Smooth muscle cell (in vitro differentiated cells): ENCODE data around the gene PLEKHB2. TPM values are rescaled to one million over a fixed set of nuclear protein-coding genes. Genes with fewer than 3 reads are reported as not detected.

ENCODE experiments used
- DNase-seq: peaks from one replicate; lab custom pipeline; 2025; ENCODE audit not compliant: unreplicated experiment; lab: John Stamatoyannopoulos, UW
- H2AFZ ChIP-seq: fragments of 200-600 bp; sonication (generic); 2 replicates; pipeline ENCODE4 v1.6.0; 2016; ENCODE audit warnings: antibody characterized with exemption, low read depth, mild to moderate bottlenecking
- H3F3A ChIP-seq: fragments of 200-600 bp; sonication (generic); 2 replicates; pipeline ENCODE4 v1.6.0; 2017; ENCODE audit warnings: antibody characterized with exemption, low read depth
- H3K27ac ChIP-seq: fragments of 200-600 bp; sonication (generic); 2 replicates; pipeline ENCODE4 v1.5.1; 2016; ENCODE audit warnings: low read depth, mild to moderate bottlenecking
- H3K27me3 ChIP-seq: fragments of 200-600 bp; sonication (generic); 2 replicates; pipeline ENCODE4 v1.6.1; 2016; ENCODE audit warnings: low read depth, mild to moderate bottlenecking
- H3K36me3 ChIP-seq: fragments of 200-600 bp; sonication (generic); 2 replicates; pipeline ENCODE4 v1.5.1; 2016; ENCODE audit warnings: low read depth
- H3K4me1 ChIP-seq: fragments of 200-600 bp; sonication (generic); 2 replicates; pipeline ENCODE4 v1.5.1; 2016; ENCODE audit warnings: low read depth
- H3K4me2 ChIP-seq: fragments of 200-600 bp; sonication (generic); 2 replicates; pipeline ENCODE4 v1.6.0; 2016; ENCODE audit warnings: mild to moderate bottlenecking
- H3K4me3 ChIP-seq: fragments of 200-600 bp; sonication (generic); 2 replicates; pipeline ENCODE4 v1.5.1; 2016; ENCODE audit warnings: mild to moderate bottlenecking
- H3K79me2 ChIP-seq: fragments of 200-600 bp; sonication (generic); 2 replicates; pipeline ENCODE4 v1.6.0; 2016; ENCODE audit warnings: low read depth, mild to moderate bottlenecking
- H3K9ac ChIP-seq: fragments of 200-600 bp; sonication (generic); 2 replicates; pipeline ENCODE4 v1.6.0; 2016; ENCODE audit warnings: low read depth
- H3K9me3 ChIP-seq: fragments of 200-600 bp; sonication (generic); replicated peaks from 2 replicates; pipeline ENCODE4 v1.5.1; 2016; ENCODE audit warnings: low read depth
- H4K20me1 ChIP-seq: fragments of 200-600 bp; sonication (generic); 2 replicates; pipeline ENCODE4 v1.6.0; 2016; ENCODE audit warnings: low read depth
- CTCF ChIP-seq: fragments of 200-600 bp; sonication (generic); IDR thresholded peaks from 2 replicates; pipeline ENCODE4 v1.5.1; 2017; ENCODE audit warnings: borderline replicate concordance, mild to moderate bottlenecking, antibody characterized with exemption; ENCODE audit not compliant: insufficient read depth, poor library complexity, severe bottlenecking
- WGBS: methylation state at CpG from one replicate; pipeline ENCODE4 v1.1.7; 2016; ENCODE audit warnings: low lambda C conversion rate; 5-methylcytosine and 5-hydroxymethylcytosine counted together
- polyA plus RNA-seq: library from polyadenylated mRNA; unstranded; fragments of >200 nt; fragmentation: Nextera tagmentation; extraction: Ambion mirVana; gene quantifications from 2 replicates; pipeline ENCODE4 v1.2.1, GENCODE V29; 2016
- total RNA-seq: library from RNA; depleted of rRNA; stranded (reverse); fragments of >200 nt; gene quantifications from 2 replicates; pipeline ENCODE4 v1.2.3, GENCODE V29; 2014

Gene PLEKHB2
- total and polyA plus RNA-seq, 2 experiments from 2014 or later = 25.7 to 33.6 TPM

- H3K27me3 ChIP-seq = no peaks in the 10 kb centered on the region
- H3K4me2 ChIP-seq = no peak overlapping the region
- WGBS = 100% methylated on average over 2 of the region's 2 CpGs
- no peak overlapping the region for H2AFZ ChIP-seq
- no peak for TF ChIP-seq CTCF
- DNase-seq = no peak
- H3K4me1 ChIP-seq = no peaks in the 10 kb centered on the region
- no peaks in the 10 kb centered on the region for H3K9me3 ChIP-seq
- H3K36me3 ChIP-seq = peaks cover 28% of the 10 kb centered on the region
- no peaks in the 10 kb centered on the region for H3K79me2 ChIP-seq
- no peaks in the 10 kb centered on the region for H3F3A ChIP-seq
- H4K20me1 ChIP-seq = peaks cover 12% of the 10 kb centered on the region
- H3K4me3 ChIP-seq = no peak overlapping the region
- no peak overlapping the region for H3K9ac ChIP-seq
- H3K27ac ChIP-seq = no peak overlapping the region
These were observed 25.1 kb downstream of the PLEKHB2 start for GRCh38 chr2:131130298-131130596.

- Histone ChIP-seq H3K36me3 (peaks cover 16% of the 10 kb centered on the region), H4K20me1 (peaks cover 7% of the 10 kb centered on the region), H3K4me3 (no peak overlapping the region), H3K9me3 (no peaks in the 10 kb centered on the region), H3K4me1 (no peaks in the 10 kb centered on the region), H2AFZ (no peak overlapping the region), H3K9ac (no peak overlapping the region), H3K27me3 (no peaks in the 10 kb centered on the region), H3F3A (no peaks in the 10 kb centered on the region), H3K79me2 (peaks cover 17% of the 10 kb centered on the region), H3K4me2 (no peak overlapping the region), H3K27ac (no peak overlapping the region)
- TF ChIP-seq CTCF = no peak
- 93% methylated on average over 8 of the region's 8 CpGs for WGBS
- DNase-seq = no peak
These were observed 27.6 kb downstream of the PLEKHB2 start for GRCh38 chr2:131132729-131133128.

GRCh38 chr2:131140581-131140980 is 35.4 kb downstream of the PLEKHB2 start:
- peaks cover 28% of the 10 kb centered on the region for H3K79me2 ChIP-seq
- H4K20me1 ChIP-seq = peaks cover 65% of the 10 kb centered on the region
- no peak for DNase-seq
- no peak overlapping the region for H3K4me2 ChIP-seq
- no peak overlapping the region for H3K4me3 ChIP-seq
- H3F3A ChIP-seq = no peaks in the 10 kb centered on the region
- H3K9ac ChIP-seq = no peak overlapping the region
- no peak for TF ChIP-seq CTCF
- WGBS = 89% methylated on average over 2 of the region's 2 CpGs
- H3K36me3 ChIP-seq = no peaks in the 10 kb centered on the region
- no peaks in the 10 kb centered on the region for H3K9me3 ChIP-seq
- no peak overlapping the region for H3K27ac ChIP-seq
- H3K27me3 ChIP-seq = no peaks in the 10 kb centered on the region
- H3K4me1 ChIP-seq = no peaks in the 10 kb centered on the region
- H2AFZ ChIP-seq = no peak overlapping the region

GRCh38 chr2:131142849-131143248 is 37.7 kb downstream of the PLEKHB2 start:
- TF ChIP-seq CTCF = no peak
- no peak for DNase-seq
- WGBS = 100% methylated on average over 5 of the region's 5 CpGs
- no peak overlapping the region for H3K9ac ChIP-seq
- no peaks in the 10 kb centered on the region for H3F3A ChIP-seq
- H3K27me3 ChIP-seq = no peaks in the 10 kb centered on the region
- H2AFZ ChIP-seq = no peak overlapping the region
- H3K79me2 ChIP-seq = peaks cover 11% of the 10 kb centered on the region
- no peak overlapping the region for H3K4me2 ChIP-seq
- peaks cover 65% of the 10 kb centered on the region for H4K20me1 ChIP-seq
- no peaks in the 10 kb centered on the region for H3K36me3 ChIP-seq
- H3K9me3 ChIP-seq = no peaks in the 10 kb centered on the region
- H3K4me3 ChIP-seq = no peak overlapping the region
- H3K4me1 ChIP-seq = no peaks in the 10 kb centered on the region
- no peak overlapping the region for H3K27ac ChIP-seq
